Liver (tissue), 9 donors: ENCODE data around the gene NUDT8. TPM values are rescaled to one million over a fixed set of nuclear protein-coding genes. Genes with fewer than 3 reads are reported as not detected.

Source experiments
- DNase-seq: peaks from one replicate; pipeline ENCODE4 v3.0.0-alpha.2; 2017; ENCODE audit warnings: low spot score
- H3K27ac ChIP-seq, 2 donors: one replicate each; pipeline ENCODE4 v1.7.0; 2013; ENCODE audit warnings: inconsistent platforms in 2 of 2, low read length in 2 of 2, control low read depth in 1 of 2, low read depth in 1 of 2, mild to moderate bottlenecking in 1 of 2
- H3K27me3 ChIP-seq, 4 donors: one replicate each; pipeline versions ENCODE4 v1.6.1 to v1.7.0; 2013; ENCODE audit warnings: low read length in 3 of 4, inconsistent platforms in 1 of 4, mild to moderate bottlenecking in 1 of 4, moderate library complexity in 1 of 4; ENCODE audit not compliant: control insufficient read depth in 4 of 4, insufficient read depth in 4 of 4
- H3K36me3 ChIP-seq, 4 donors: one replicate each; pipeline versions ENCODE4 v1.6.1 to v1.7.0; 2013; ENCODE audit warnings: low read length in 3 of 4, mild to moderate bottlenecking in 3 of 4, low read depth in 1 of 4, moderate library complexity in 1 of 4; ENCODE audit not compliant: control insufficient read depth in 4 of 4, insufficient read depth in 3 of 4
- H3K4me1 ChIP-seq, 4 donors: one replicate each; pipeline versions ENCODE4 v1.6.1 to v1.7.0; 2013; ENCODE audit warnings: low read length in 3 of 4, mild to moderate bottlenecking in 3 of 4, moderate library complexity in 1 of 4; ENCODE audit not compliant: control insufficient read depth in 4 of 4, insufficient read depth in 4 of 4
- H3K4me3 ChIP-seq, 3 donors: one replicate each; pipeline versions ENCODE4 v1.6.1 to v1.7.0; 2013; ENCODE audit warnings: low read length in 3 of 3, control low read depth in 1 of 3, low read depth in 1 of 3, mild to moderate bottlenecking in 1 of 3
- H3K9ac ChIP-seq, 2 donors: one replicate each; pipeline ENCODE4 v1.7.0; 2013; ENCODE audit warnings: low read length in 2 of 2, mild to moderate bottlenecking in 2 of 2, moderate library complexity in 2 of 2, control low read depth in 1 of 2, low read depth in 1 of 2
- H3K9me3 ChIP-seq, 4 donors: one replicate each; pipeline versions ENCODE4 v1.6.1 to v1.7.0; 2013; ENCODE audit warnings: low read length in 3 of 4; ENCODE audit not compliant: control insufficient read depth in 4 of 4
- CTCF ChIP-seq: fragments of 150-350 bp; IDR thresholded peaks from 2 replicates; pipeline ENCODE4 v1.5.1; 2017; ENCODE audit warnings: improper control_type of control experiment, low read depth, low read length; ENCODE audit not compliant: missing input control
- EGR1 ChIP-seq, 2 donors: IDR thresholded peaks; 2 replicates each; pipeline ENCODE4 v1.6.1; 2016 to 2018; ENCODE audit warnings: antibody characterized with exemption in 2 of 2, low read depth in 2 of 2
- FOXA1 ChIP-seq: IDR thresholded peaks from 2 replicates; pipeline ENCODE4 v1.6.1; 2016; ENCODE audit warnings: antibody characterized with exemption
- FOXA2 ChIP-seq: IDR thresholded peaks from 2 replicates; pipeline ENCODE4 v1.6.1; 2016; ENCODE audit warnings: antibody characterized with exemption
- GABPA ChIP-seq, 2 donors: IDR thresholded peaks in 1 of 2; conservative IDR thresholded peaks in 1 of 2; 2 replicates each; pipeline ENCODE4 v1.6.1; 2016; ENCODE audit warnings: antibody characterized with exemption in 2 of 2, mild to moderate bottlenecking in 1 of 2, moderate library complexity in 1 of 2
- JUND ChIP-seq, 2 donors: IDR thresholded peaks; 2 replicates each; pipeline ENCODE4 v1.6.1; 2016; ENCODE audit warnings: antibody characterized with exemption in 2 of 2
- MAX ChIP-seq: IDR thresholded peaks from 2 replicates; pipeline ENCODE4 v1.6.1; 2016; ENCODE audit warnings: antibody characterized with exemption
- RXRA ChIP-seq, 2 donors: IDR thresholded peaks; 2 replicates each; pipeline ENCODE4 v1.6.1; 2017 to 2018; ENCODE audit warnings: antibody characterized with exemption in 2 of 2, mild to moderate bottlenecking in 1 of 2
- SP1 ChIP-seq: IDR thresholded peaks from 2 replicates; pipeline ENCODE4 v1.6.1; 2018; ENCODE audit warnings: antibody characterized with exemption, mild to moderate bottlenecking
- WGBS: extraction: QIAGEN DNeasy Blood & Tissue Kit; methylation state at CpG from one replicate; pipeline ENCODE4 v1.1.7; 2013; 5-methylcytosine and 5-hydroxymethylcytosine counted together
- polyA plus RNA-seq, 2 donors: library from polyadenylated mRNA; stranded (reverse) in 1 of 2; unstranded in 1 of 2; fragments of 200-250 nt in 1 of 2; fragments of >200 nt in 1 of 2; fragmentation: Nextera tagmentation in 1 of 2; extraction: Ambion mirVana in 1 of 2; gene quantifications; one replicate each; pipeline versions ENCODE4 v1.2.1 to v1.2.3, GENCODE V29; 2013 to 2015
- total RNA-seq, 2 donors: library from RNA; depleted of rRNA; stranded (reverse); fragments of >200 nt; gene quantifications; one replicate each; pipeline ENCODE4 v1.2.3, GENCODE V29; 2014
- TF ChIP-seq, protein P1 (sequence below): IDR thresholded peaks from 2 replicates; pipeline ENCODE4 v1.6.1; 2016; ENCODE audit warnings: antibody characterized with exemption
- TF ChIP-seq, protein P2 (sequence below): IDR thresholded peaks from 2 replicates; pipeline ENCODE4 v1.6.1; 2016; ENCODE audit warnings: antibody characterized with exemption
- TF ChIP-seq, protein P3 (sequence below): IDR thresholded peaks from 2 replicates; pipeline ENCODE4 v1.6.1; 2016; ENCODE audit warnings: antibody characterized with exemption, mild to moderate bottlenecking
- donor health status: healthy.
- donor health status: healthy.
- donor health status: healthy.
- donor health status: healthy.
- donor health status: healthy.

The NUDT8 gene
- total and polyA plus RNA-seq, 4 donors, result 19.5 to 66.9 (median 24.4) TPM

- no peak for TF ChIP-seq CTCF
- no peak for TF ChIP-seq FOXA2
- no peak for TF ChIP-seq EGR1 (IDR thresholded peaks at IDR 0.05; ENCODE audit: low read depth in 2 of 2)
- TF ChIP-seq, protein P1, sequence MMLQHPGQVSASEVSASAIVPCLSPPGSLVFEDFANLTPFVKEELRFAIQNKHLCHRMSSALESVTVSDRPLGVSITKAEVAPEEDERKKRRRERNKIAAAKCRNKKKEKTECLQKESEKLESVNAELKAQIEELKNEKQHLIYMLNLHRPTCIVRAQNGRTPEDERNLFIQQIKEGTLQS, result no peak
- no peak for TF ChIP-seq SP1
- no peak for TF ChIP-seq RXRA (IDR thresholded peaks at IDR 0.05)
- no peak for TF ChIP-seq MAX
Observed at GRCh38 chr11:67674442-67674871, 44.7 kb upstream of the NUDT8 start, which contains the start of gene ALDH3B2 (continued).

DNA sequence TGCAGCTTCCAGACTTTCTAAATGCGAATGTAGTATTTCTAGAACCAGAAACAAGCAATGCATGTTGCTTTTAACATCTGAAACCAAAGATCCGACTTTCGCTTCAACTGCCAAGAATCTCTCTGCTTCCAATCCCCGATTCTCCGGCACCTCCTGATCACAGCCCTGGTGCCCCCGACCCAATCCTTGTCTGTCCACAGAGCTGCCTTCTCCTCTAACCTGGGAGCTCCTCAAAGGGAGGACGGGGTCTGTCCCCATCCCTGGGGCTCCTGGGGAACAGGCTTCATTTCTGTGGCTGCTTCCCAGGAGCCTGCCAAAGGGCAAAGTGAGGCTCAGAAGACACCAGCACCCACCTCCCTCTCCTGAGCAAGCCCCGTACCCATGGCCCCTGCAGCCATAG lies 44.2 kb upstream of the NUDT8 start:
- Histone ChIP-seq H3K27me3 (no peaks in the 10 kb centered on the region), H3K36me3 (no peaks in the 10 kb centered on the region), H3K9ac (no peak overlapping the region), H3K9me3 (no peaks in the 10 kb centered on the region), H3K27ac (no peak overlapping the region), H3K4me3 (no peak overlapping the region), H3K4me1 (no peaks in the 10 kb centered on the region)
- TF ChIP-seq FOXA2 (no peak), MAX (no peak), FOXA1 (no peak)
- TF ChIP-seq, protein P2, sequence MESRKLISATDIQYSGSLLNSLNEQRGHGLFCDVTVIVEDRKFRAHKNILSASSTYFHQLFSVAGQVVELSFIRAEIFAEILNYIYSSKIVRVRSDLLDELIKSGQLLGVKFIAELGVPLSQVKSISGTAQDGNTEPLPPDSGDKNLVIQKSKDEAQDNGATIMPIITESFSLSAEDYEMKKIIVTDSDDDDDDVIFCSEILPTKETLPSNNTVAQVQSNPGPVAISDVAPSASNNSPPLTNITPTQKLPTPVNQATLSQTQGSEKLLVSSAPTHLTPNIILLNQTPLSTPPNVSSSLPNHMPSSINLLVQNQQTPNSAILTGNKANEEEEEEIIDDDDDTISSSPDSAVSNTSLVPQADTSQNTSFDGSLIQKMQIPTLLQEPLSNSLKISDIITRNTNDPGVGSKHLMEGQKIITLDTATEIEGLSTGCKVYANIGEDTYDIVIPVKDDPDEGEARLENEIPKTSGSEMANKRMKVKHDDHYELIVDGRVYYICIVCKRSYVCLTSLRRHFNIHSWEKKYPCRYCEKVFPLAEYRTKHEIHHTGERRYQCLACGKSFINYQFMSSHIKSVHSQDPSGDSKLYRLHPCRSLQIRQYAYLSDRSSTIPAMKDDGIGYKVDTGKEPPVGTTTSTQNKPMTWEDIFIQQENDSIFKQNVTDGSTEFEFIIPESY, result no peak
- no peak for DNase-seq
- 75% methylated on average over 8 of the region's 8 CpGs for whole genome bisulfite sequencing

GRCh38 chr11:67673358-67673757 lies 43.6 kb upstream of the NUDT8 start:
- Histone ChIP-seq H3K27me3 (no peaks in the 10 kb centered on the region), H3K9ac (no peak overlapping the region), H3K27ac (no peak overlapping the region), H3K36me3 (no peaks in the 10 kb centered on the region), H3K4me3 (no peak overlapping the region), H3K4me1 (no peaks in the 10 kb centered on the region), H3K9me3 (no peaks in the 10 kb centered on the region)
- no peak for DNase-seq
- TF ChIP-seq SP1 (no peak), MAX (no peak), EGR1 (IDR thresholded peaks at IDR 0.05; ENCODE audit: low read depth in 2 of 2) (no peak), RXRA (IDR thresholded peaks at IDR 0.05) (no peak), JUND (IDR thresholded peaks at IDR 0.05) (no peak), GABPA (IDR thresholded peaks at IDR 0.05 in 1 of 2, conservative IDR thresholded peaks at IDR 0.05 in 1 of 2) (no peak), FOXA2 (no peak), FOXA1 (no peak)
- TF ChIP-seq, protein P2, result no peak
- TF ChIP-seq, protein P1, result no peak
- TF ChIP-seq, protein P3, sequence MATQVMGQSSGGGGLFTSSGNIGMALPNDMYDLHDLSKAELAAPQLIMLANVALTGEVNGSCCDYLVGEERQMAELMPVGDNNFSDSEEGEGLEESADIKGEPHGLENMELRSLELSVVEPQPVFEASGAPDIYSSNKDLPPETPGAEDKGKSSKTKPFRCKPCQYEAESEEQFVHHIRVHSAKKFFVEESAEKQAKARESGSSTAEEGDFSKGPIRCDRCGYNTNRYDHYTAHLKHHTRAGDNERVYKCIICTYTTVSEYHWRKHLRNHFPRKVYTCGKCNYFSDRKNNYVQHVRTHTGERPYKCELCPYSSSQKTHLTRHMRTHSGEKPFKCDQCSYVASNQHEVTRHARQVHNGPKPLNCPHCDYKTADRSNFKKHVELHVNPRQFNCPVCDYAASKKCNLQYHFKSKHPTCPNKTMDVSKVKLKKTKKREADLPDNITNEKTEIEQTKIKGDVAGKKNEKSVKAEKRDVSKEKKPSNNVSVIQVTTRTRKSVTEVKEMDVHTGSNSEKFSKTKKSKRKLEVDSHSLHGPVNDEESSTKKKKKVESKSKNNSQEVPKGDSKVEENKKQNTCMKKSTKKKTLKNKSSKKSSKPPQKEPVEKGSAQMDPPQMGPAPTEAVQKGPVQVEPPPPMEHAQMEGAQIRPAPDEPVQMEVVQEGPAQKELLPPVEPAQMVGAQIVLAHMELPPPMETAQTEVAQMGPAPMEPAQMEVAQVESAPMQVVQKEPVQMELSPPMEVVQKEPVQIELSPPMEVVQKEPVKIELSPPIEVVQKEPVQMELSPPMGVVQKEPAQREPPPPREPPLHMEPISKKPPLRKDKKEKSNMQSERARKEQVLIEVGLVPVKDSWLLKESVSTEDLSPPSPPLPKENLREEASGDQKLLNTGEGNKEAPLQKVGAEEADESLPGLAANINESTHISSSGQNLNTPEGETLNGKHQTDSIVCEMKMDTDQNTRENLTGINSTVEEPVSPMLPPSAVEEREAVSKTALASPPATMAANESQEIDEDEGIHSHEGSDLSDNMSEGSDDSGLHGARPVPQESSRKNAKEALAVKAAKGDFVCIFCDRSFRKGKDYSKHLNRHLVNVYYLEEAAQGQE, result no peak
- WGBS, result 83% methylated on average over 7 of the region's 7 CpGs
